Measurements from ENCODE around the gene RBM5.
A peak's percentile ranks its signal among the peaks of the same experiment; 100 is the strongest.

RBM5 gene

GRCh38 chr3:50140990-50141389 is 52.3 kb downstream of the RBM5 start:
- no peak for FAIRE-seq

GRCh38 chr3:50146316-50146901 is 57.7 kb downstream of the RBM5 start:
- no peak for FAIRE-seq

GRCh38 chr3:50147016-50147415 is 58.3 kb downstream of the RBM5 start:
- FAIRE-seq, result no peak

- FAIRE-seq, result no peak
These were observed 58.7 kb downstream of the RBM5 start for GRCh38 chr3:50147447-50147846.

GRCh38 chr3:50147861-50148260 is 59.1 kb downstream of the RBM5 start:
- no peak for FAIRE-seq

- no peak for FAIRE-seq
These were observed 61.7 kb downstream of the RBM5 start for GRCh38 chr3:50150404-50150750.

GRCh38 chr3:50150863-50151686 is 62.4 kb downstream of the RBM5 start:
- no peak for FAIRE-seq

- FAIRE-seq, result no peak
These were observed 63.0 kb downstream of the RBM5 start for GRCh38 chr3:50151728-50152127.

- FAIRE-seq, result no peak
These were observed 65.2 kb downstream of the RBM5 start for GRCh38 chr3:50153782-50154475.

GRCh38 chr3:50154476-50154839 is 65.7 kb downstream of the RBM5 start:
- FAIRE-seq, result no peak

- FAIRE-seq, result no peak
These were observed 66.2 kb downstream of the RBM5 start, which contains the start of gene SEMA3F for GRCh38 chr3:50154840-50155490. TSS of gene SEMA3F (plus strand) at chr3:50155324. CDS start at chr3:50159623, 4,299 bp downstream.

- FAIRE-seq, result no peak
These were observed 66.8 kb downstream of the RBM5 start for GRCh38 chr3:50155491-50155878.

- no peak for FAIRE-seq
These were observed 67.2 kb downstream of the RBM5 start for GRCh38 chr3:50155891-50156290.

- FAIRE-seq, result peak; percentile 39
These were observed 68.1 kb downstream of the RBM5 start for GRCh38 chr3:50156549-50157493.

- FAIRE-seq, result no peak
These were observed 69.3 kb downstream of the RBM5 start for GRCh38 chr3:50157827-50158529.

GRCh38 chr3:50158530-50159146 is 69.9 kb downstream of the RBM5 start:
- no peak for FAIRE-seq

- FAIRE-seq, result no peak
These were observed 71.9 kb downstream of the RBM5 start for GRCh38 chr3:50160561-50160983.

- FAIRE-seq, result no peak
These were observed 72.6 kb downstream of the RBM5 start for GRCh38 chr3:50161320-50161719.

- FAIRE-seq, result no peak
These were observed 73.5 kb downstream of the RBM5 start for GRCh38 chr3:50162034-50162883.

All from G401.6 (cell line).